GM19043 (cell line): Measurements from ENCODE around the gene ORMDL3.
"Not testable (repeated sequence)": the region's sequence is repeated elsewhere in the genome, so short reads cannot be mapped to it uniquely, and the experiment has no call there.

Source experiments
- ATAC-seq: cut with Tn5 transposase; IDR thresholded peaks from one replicate; pipeline ENCODE4 v1.9.1; 2021; ENCODE audit warnings: low read depth; ENCODE audit not compliant: unreplicated experiment

Gene ORMDL3

DNA sequence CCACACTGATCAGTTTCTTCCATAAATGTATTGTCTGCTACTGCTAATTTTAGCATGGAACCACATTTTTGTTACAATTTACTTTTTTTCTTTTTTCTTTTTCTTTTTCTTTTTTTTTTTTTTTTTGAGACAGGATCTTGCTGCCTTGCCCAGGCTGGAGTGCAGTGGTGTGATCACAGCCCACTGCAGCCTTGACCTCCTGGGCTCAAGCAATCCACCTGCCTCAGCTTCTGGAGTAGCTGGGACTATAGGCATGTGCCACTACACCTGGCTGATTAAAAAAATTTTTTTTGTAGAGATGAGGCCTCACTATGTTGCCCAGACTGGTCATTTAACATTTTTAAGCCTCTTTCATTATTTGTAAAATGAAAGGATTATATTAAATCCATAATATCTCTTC is 40.3 kb downstream of the ORMDL3 start:
- ATAC-seq, result no peak

DNA sequence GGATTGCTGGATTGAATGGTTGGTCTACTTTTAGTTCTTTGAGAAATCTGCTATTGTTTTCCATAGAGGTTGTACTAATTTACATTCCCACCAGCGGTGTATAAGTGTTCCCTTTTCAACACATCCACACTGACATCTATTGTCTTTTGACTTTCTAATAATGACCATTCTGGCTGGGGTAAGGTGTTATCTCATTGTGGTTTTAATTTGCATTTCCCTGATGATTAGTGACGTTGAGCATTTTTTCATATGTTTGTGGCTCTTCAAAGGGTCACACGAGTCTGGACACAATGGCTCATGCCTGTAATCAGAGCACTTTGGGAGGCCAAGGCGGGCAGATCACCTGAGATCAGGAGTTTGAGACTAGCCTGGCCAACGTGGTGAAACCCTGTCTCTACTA is 41.3 kb downstream of the ORMDL3 start:
- ATAC-seq, result not testable (repeated sequence)

DNA sequence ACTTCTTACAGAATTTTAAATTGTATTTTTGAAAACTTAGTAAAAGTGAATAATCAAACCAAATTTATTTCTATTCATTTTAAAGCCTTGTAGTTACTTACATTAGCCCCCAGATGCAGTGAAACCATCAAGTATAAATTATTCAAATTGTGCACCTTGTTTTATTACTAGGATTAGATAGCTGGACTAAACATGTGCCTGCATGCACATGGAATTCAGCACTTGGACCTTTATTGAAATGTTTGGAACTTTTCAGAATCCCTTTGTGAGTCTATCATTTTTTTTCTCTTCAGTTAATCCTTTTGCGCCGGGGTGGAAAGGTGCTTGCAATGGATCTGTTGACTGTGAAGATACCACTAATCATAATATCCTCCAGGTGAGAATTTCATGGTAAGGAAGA is 54.6 kb downstream of the ORMDL3 start:
- no peak for ATAC-seq

DNA sequence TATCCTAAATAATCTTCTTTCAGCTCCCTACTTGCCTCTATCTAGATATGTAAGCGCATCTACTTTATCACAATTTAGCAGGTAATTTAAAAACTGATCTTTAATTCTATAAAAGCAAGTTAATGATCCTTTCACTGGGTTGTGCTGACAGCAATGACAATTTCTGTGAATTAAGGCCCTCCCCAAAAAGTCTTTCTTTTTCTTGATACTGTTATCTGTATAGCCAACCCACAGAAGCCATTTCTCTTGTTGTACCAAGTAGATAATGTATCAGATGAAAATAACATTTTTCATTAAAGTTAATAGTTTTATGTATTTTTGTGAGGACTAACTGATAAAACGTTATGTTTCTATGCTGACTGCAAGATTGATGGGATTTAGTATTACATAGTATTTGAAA is 55.6 kb downstream of the ORMDL3 start:
- no peak for ATAC-seq
